HepG2 (cell line): ENCODE measurements around the gene PUS7. TPM values are rescaled to one million over a fixed set of nuclear protein-coding genes. Genes with fewer than 3 reads are reported as not detected.

Experiments
- ATAC-seq: fragments of 200-7000 bp; cut with Tn5 transposase; 3 replicates; pipeline ENCODE4 v1.9.1; 2020; ENCODE audit warnings: mild to moderate bottlenecking, moderate library complexity
- BruUV-seq: library from RNA; stranded (reverse); fragments of 400-500 nt; replicated peaks from 2 replicates; lab custom pipeline; 2021; lab: Mats Ljungman, UMichigan
- CTCF ChIA-PET: fragments of 300-600 bp; formaldehyde crosslinking; extraction: SDS; loops from one replicate; lab custom pipeline; 2021; ENCODE audit warnings: low total read pairs, inconsistent platforms, low intra/inter-chr PET ratio; lab: Yijun Ruan, JAX
- POLR2A ChIA-PET: fragments of 350-600 bp; sonication (Branson Sonifier 250); formaldehyde crosslinking; loops from one replicate; lab custom pipeline; 2020; ENCODE audit warnings: antibody characterized with exemption, inconsistent platforms; lab: Yijun Ruan, JAX
- DNase-seq: peaks from one replicate; pipeline ENCODE4 v3.0.0-alpha.2; 2015; ENCODE audit warnings: low spot score
- FAIRE-seq: peaks from 3 replicates; lab custom pipeline; 2011; peaks lifted over from hg19 to GRCh38; lab: Jason Lieb, UNC
- H2AFZ ChIP-seq: one replicate; pipeline ENCODE4 v1.6.1; 2011; ENCODE audit warnings: low read length, inconsistent platforms
- H3K27ac ChIP-seq: fragments of 300-600 bp; 3 replicates; pipeline ENCODE4 v1.8.0; 2011; ENCODE audit warnings: mixed run types, mild to moderate bottlenecking, mixed read lengths, low read length, inconsistent platforms; ENCODE audit not compliant: insufficient read depth; ENCODE audit errors: extremely low read length
- H3K27me3 ChIP-seq, 2 experiments: fragments of 200-600 bp in 1 of 2; 2 replicates in 1 of 2; 3 replicates in 1 of 2; pipeline versions ENCODE4 v1.6.0 to v1.8.0; 2011; ENCODE audit warnings: low read length in 2 of 2, mild to moderate bottlenecking in 2 of 2, moderate library complexity in 2 of 2, inconsistent platforms in 1 of 2; ENCODE audit not compliant: insufficient read depth in 2 of 2, control insufficient read depth in 1 of 2
- H3K36me3 ChIP-seq, 2 experiments: fragments of 200-600 bp in 1 of 2; replicated peaks in 1 of 2; 2 replicates in 1 of 2; 3 replicates in 1 of 2; pipeline versions ENCODE4 v1.5.1 to v1.8.0; 2011; ENCODE audit warnings: low read length in 2 of 2, inconsistent platforms in 1 of 2; ENCODE audit not compliant: insufficient read depth in 2 of 2, control insufficient read depth in 1 of 2
- H3K4me1 ChIP-seq: 2 replicates; pipeline ENCODE4 v1.5.1; 2012; ENCODE audit warnings: low read length, inconsistent platforms; ENCODE audit not compliant: insufficient read depth
- H3K4me2 ChIP-seq: 2 replicates; pipeline ENCODE4 v1.6.0; 2011; ENCODE audit warnings: low read depth, low read length, inconsistent platforms
- H3K4me3 ChIP-seq, 3 experiments: fragments of 200-600 bp in 1 of 3; sonication (generic), shearing (Covaris generic) in 1 of 3; replicated peaks in 1 of 3; 2 replicates each; pipeline ENCODE4 v1.5.1; 2011 to 2016; ENCODE audit warnings: low read length in 3 of 3, inconsistent platforms in 2 of 3, low read depth in 2 of 3, mild to moderate bottlenecking in 2 of 3, control low read depth in 1 of 3, mixed read lengths in 1 of 3; ENCODE audit not compliant: insufficient read depth in 1 of 3
- H3K79me2 ChIP-seq: one replicate; pipeline ENCODE4 v1.6.1; 2011; ENCODE audit warnings: low read length, inconsistent platforms; ENCODE audit not compliant: insufficient read depth
- H3K9ac ChIP-seq: 2 replicates; pipeline ENCODE4 v1.6.0; 2011; ENCODE audit warnings: mild to moderate bottlenecking, low read depth, low read length, inconsistent platforms; ENCODE audit not compliant: insufficient read depth
- H3K9me3 ChIP-seq: 2 replicates; pipeline ENCODE4 v1.5.1; 2012; ENCODE audit warnings: mild to moderate bottlenecking, low read length
- H4K20me1 ChIP-seq: 2 replicates; pipeline ENCODE4 v1.6.0; 2011; ENCODE audit warnings: inconsistent platforms, mild to moderate bottlenecking, low read length, moderate library complexity; ENCODE audit not compliant: insufficient read depth
- GPN1 ChIP-seq: sonication (generic); formaldehyde crosslinking; IDR thresholded peaks from 2 replicates; pipeline ENCODE4 v1.5.1; 2020; ENCODE audit warnings: missing genetic modification reagents, borderline replicate concordance
- GTF2F1 ChIP-seq: fragments of 150-350 bp; IDR thresholded peaks from 2 replicates; pipeline ENCODE4 v1.6.1; 2014; ENCODE audit warnings: low read length
- KMT2B ChIP-seq: IDR thresholded peaks from 2 replicates; pipeline ENCODE4 v1.6.1; 2016; ENCODE audit warnings: missing genetic modification reagents, missing compliant biosample characterization
- MED1 ChIP-seq: sonication (generic); formaldehyde crosslinking; IDR thresholded peaks from 2 replicates; pipeline ENCODE4 v1.4.0; 2020; ENCODE audit warnings: missing genetic modification reagents
- MLLT10 ChIP-seq: sonication (generic); formaldehyde crosslinking; IDR thresholded peaks from 2 replicates; pipeline ENCODE4 v1.4.0; 2020; ENCODE audit warnings: missing genetic modification reagents
- SP4 ChIP-seq: sonication (generic); formaldehyde crosslinking; IDR thresholded peaks from 2 replicates; pipeline ENCODE4 v1.8.1; 2023; ENCODE audit warnings: mild to moderate bottlenecking, missing genetic modification reagents
- SRY ChIP-seq: sonication (generic); formaldehyde crosslinking; IDR thresholded peaks from 2 replicates; pipeline ENCODE4 v1.8.0; 2022; ENCODE audit warnings: mild to moderate bottlenecking, missing genetic modification reagents
- ZFY ChIP-seq: sonication (generic); formaldehyde crosslinking; IDR thresholded peaks from 2 replicates; pipeline ENCODE4 v1.4.0; 2020; ENCODE audit warnings: missing genetic modification reagents
- ZFYVE20 ChIP-seq: sonication (generic); formaldehyde crosslinking; IDR thresholded peaks from 2 replicates; pipeline ENCODE4 v1.8.0; 2023; ENCODE audit warnings: low read depth, mild to moderate bottlenecking, moderate library complexity, missing genetic modification reagents, borderline replicate concordance
- ZNF101 ChIP-seq: sonication (generic); formaldehyde crosslinking; IDR thresholded peaks from 2 replicates; pipeline ENCODE4 v1.4.0; 2020; ENCODE audit warnings: mild to moderate bottlenecking, low read depth, missing genetic modification reagents, borderline replicate concordance
- ZNF20 ChIP-seq: sonication (generic); formaldehyde crosslinking; IDR thresholded peaks from 2 replicates; pipeline ENCODE4 v1.4.0; 2020; ENCODE audit warnings: mild to moderate bottlenecking, moderate library complexity, missing genetic modification reagents
- ZNF468 ChIP-seq: sonication (generic); formaldehyde crosslinking; IDR thresholded peaks from 2 replicates; pipeline ENCODE4 v1.8.0; 2022; ENCODE audit warnings: mild to moderate bottlenecking, moderate library complexity, missing genetic modification reagents
- ZNF567 ChIP-seq: sonication (generic); formaldehyde crosslinking; IDR thresholded peaks from 2 replicates; pipeline ENCODE4 v1.8.1; 2023; ENCODE audit warnings: mild to moderate bottlenecking, missing genetic modification reagents, borderline replicate concordance
- ZNF598 ChIP-seq: sonication (generic); formaldehyde crosslinking; IDR thresholded peaks from 2 replicates; pipeline ENCODE4 v1.5.1; 2020; ENCODE audit warnings: mild to moderate bottlenecking, missing genetic modification reagents, borderline replicate concordance
- WGBS: methylation state at CpG from one replicate; pipeline ENCODE4 v1.1.6; 2017; ENCODE audit warnings: low lambda C conversion rate; 5-methylcytosine and 5-hydroxymethylcytosine counted together
- in situ Hi-C: cut with HindIII; loops from 2 replicates; pipeline ENCODE4 v1.10.0; 2017; ENCODE audit warnings: low pct_unique_long_range_greater_than_20kb; ENCODE audit not compliant: extremely low pct_ligation_motif_present
- intact Hi-C: fragments of 100-400 bp; cut with micrococcal nuclease; formaldehyde crosslinking; loops from one replicate; pipeline ENCODE4 v1.10.0; 2022; ENCODE audit not compliant: unreplicated experiment
- polyA plus RNA-seq, 8 experiments: library from polyadenylated mRNA; depleted of rRNA in 3 of 8; stranded (reverse) in 7 of 8; unstranded in 1 of 8; fragments of >200 nt; fragmentation: Illumina TruSeq in 4 of 8; extraction: Trizol in 4 of 8; gene quantifications; 2 replicates each; pipeline versions ENCODE4 v1.2.1 to v1.2.3, GENCODE V29; 2011 to 2016; ENCODE audit warnings: low read depth in 4 of 8, missing spikeins in 1 of 8, mixed read lengths in 1 of 8; ENCODE audit not compliant: insufficient read depth in 1 of 8
- total RNA-seq, 5 experiments: library from RNA; depleted of rRNA; stranded (reverse); fragments of >200 nt; fragmentation: Illumina TruSeq; extraction: Trizol; gene quantifications; 2 replicates each; pipeline ENCODE4 v1.2.3, GENCODE V29; 2016; ENCODE audit warnings: low read depth in 1 of 5
- TF ChIP-seq, protein P1 (sequence below): sonication (generic); formaldehyde crosslinking; IDR thresholded peaks from 2 replicates; pipeline ENCODE4 v1.5.1; 2020; ENCODE audit warnings: mild to moderate bottlenecking, missing genetic modification reagents, borderline replicate concordance
- TF ChIP-seq, protein P2 (sequence below): sonication (generic); formaldehyde crosslinking; IDR thresholded peaks from 2 replicates; pipeline ENCODE4 v1.5.0; 2020; ENCODE audit warnings: mild to moderate bottlenecking, missing genetic modification reagents, borderline replicate concordance
- TF ChIP-seq, protein P3 (sequence below): sonication (generic); formaldehyde crosslinking; IDR thresholded peaks from 2 replicates; pipeline ENCODE4 v1.4.0; 2020; ENCODE audit warnings: mild to moderate bottlenecking, missing genetic modification reagents

The PUS7 gene
- total and polyA plus RNA-seq, 2 of the 13 experiments (the other 11 are each of a cell fraction or from before 2014, with no cell fraction given) = 14.4 to 41.2 TPM

DNA sequence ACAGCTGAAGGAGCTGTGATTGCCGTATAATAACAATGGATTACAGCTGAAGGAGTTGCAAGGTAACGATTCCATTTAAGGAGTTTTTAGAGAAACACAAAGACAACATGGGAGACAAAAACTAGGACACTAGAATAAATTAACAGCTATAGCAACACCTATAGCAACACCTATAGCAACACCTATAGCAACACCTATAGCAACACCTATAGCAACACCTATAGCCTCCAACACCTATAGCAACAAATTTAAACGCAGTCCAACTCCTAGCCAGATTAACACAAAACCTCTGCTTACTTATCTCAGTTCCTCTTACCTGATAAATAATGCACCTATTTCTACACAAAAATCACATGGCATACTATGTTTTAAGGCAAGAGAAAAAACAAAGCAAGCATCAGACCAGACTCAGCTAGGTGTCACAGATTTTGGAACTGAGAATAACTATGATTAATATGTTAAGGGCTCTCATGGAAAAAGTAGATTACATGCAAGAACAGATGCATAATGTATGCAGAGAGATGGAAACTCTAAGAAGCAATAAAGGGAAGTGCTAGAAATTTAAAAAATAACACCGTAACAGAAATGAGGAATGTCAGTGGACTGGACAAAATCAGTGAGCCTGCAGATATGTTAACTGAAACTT lies 77.6 kb downstream of the PUS7 start:
- no peak overlapping the region for H3K4me3 ChIP-seq
- in situ Hi-C loops = no loop called here
- H2AFZ ChIP-seq = no peak overlapping the region
- no peaks in the 10 kb centered on the region for H3K27me3 ChIP-seq
- intact Hi-C loops = no loop called here
- 79% methylated on average over 4 of the region's 4 CpGs for WGBS
- ChIA-PET CTCF (no interaction called here), POLR2A (no interaction called here)
- no peaks in the 10 kb centered on the region for H3K9me3 ChIP-seq
- H3K9ac ChIP-seq = no peak overlapping the region
- no peaks in the 10 kb centered on the region for H3K36me3 ChIP-seq
- no peak overlapping the region for H3K27ac ChIP-seq
- ATAC-seq = no peak
- no peak overlapping the region for H3K4me2 ChIP-seq
- no TSS peak for BruUV-seq
- no peak for DNase-seq
- peaks cover 1% of the 10 kb centered on the region; the same call in 1 of the 2 replicates for H3K4me1 ChIP-seq
- no peaks in the 10 kb centered on the region for H3K79me2 ChIP-seq
- H4K20me1 ChIP-seq = no peaks in the 10 kb centered on the region
- FAIRE-seq = no peak
- TF ChIP-seq ZNF468 (CRISPR knock-in tag) = no peak
- no peak for TF ChIP-seq SP4 (CRISPR knock-in tag)
- TF ChIP-seq, protein P1, sequence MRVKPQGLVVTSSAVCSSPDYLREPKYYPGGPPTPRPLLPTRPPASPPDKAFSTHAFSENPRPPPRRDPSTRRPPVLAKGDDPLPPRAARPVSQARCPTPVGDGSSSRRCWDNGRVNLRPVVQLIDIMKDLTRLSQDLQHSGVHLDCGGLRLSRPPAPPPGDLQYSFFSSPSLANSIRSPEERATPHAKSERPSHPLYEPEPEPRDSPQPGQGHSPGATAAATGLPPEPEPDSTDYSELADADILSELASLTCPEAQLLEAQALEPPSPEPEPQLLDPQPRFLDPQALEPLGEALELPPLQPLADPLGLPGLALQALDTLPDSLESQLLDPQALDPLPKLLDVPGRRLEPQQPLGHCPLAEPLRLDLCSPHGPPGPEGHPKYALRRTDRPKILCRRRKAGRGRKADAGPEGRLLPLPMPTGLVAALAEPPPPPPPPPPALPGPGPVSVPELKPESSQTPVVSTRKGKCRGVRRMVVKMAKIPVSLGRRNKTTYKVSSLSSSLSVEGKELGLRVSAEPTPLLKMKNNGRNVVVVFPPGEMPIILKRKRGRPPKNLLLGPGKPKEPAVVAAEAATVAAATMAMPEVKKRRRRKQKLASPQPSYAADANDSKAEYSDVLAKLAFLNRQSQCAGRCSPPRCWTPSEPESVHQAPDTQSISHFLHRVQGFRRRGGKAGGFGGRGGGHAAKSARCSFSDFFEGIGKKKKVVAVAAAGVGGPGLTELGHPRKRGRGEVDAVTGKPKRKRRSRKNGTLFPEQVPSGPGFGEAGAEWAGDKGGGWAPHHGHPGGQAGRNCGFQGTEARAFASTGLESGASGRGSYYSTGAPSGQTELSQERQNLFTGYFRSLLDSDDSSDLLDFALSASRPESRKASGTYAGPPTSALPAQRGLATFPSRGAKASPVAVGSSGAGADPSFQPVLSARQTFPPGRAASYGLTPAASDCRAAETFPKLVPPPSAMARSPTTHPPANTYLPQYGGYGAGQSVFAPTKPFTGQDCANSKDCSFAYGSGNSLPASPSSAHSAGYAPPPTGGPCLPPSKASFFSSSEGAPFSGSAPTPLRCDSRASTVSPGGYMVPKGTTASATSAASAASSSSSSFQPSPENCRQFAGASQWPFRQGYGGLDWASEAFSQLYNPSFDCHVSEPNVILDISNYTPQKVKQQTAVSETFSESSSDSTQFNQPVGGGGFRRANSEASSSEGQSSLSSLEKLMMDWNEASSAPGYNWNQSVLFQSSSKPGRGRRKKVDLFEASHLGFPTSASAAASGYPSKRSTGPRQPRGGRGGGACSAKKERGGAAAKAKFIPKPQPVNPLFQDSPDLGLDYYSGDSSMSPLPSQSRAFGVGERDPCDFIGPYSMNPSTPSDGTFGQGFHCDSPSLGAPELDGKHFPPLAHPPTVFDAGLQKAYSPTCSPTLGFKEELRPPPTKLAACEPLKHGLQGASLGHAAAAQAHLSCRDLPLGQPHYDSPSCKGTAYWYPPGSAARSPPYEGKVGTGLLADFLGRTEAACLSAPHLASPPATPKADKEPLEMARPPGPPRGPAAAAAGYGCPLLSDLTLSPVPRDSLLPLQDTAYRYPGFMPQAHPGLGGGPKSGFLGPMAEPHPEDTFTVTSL (CRISPR knock-in tag) = no peak
- no peak for TF ChIP-seq ZNF20 (CRISPR knock-in tag)
- no peak for TF ChIP-seq GPN1 (CRISPR knock-in tag)
- TF ChIP-seq ZNF567 (CRISPR knock-in tag) = no peak
- no peak for TF ChIP-seq ZFY
- TF ChIP-seq MED1 (CRISPR knock-in tag) = no peak
- no peak for TF ChIP-seq ZFYVE20 (CRISPR knock-in tag)
- TF ChIP-seq, protein P2, sequence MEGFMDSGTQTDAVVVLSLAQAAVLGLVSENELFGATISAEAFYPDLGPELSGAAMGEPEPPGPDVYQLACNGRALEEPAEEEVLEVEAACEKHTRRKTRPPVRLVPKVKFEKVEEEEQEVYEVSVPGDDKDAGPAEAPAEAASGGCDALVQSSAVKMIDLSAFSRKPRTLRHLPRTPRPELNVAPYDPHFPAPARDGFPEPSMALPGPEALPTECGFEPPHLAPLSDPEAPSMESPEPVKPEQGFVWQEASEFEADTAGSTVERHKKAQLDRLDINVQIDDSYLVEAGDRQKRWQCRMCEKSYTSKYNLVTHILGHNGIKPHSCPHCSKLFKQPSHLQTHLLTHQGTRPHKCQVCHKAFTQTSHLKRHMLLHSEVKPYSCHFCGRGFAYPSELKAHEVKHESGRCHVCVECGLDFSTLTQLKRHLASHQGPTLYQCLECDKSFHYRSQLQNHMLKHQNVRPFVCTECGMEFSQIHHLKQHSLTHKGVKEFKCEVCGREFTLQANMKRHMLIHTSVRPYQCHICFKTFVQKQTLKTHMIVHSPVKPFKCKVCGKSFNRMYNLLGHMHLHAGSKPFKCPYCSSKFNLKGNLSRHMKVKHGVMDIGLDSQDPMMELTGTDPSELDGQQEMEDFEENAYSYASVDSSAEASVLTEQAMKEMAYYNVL (CRISPR knock-in tag) = no peak
- TF ChIP-seq GTF2F1 = no peak
- TF ChIP-seq ZNF101 (CRISPR knock-in tag) = no peak
- TF ChIP-seq, protein P3, sequence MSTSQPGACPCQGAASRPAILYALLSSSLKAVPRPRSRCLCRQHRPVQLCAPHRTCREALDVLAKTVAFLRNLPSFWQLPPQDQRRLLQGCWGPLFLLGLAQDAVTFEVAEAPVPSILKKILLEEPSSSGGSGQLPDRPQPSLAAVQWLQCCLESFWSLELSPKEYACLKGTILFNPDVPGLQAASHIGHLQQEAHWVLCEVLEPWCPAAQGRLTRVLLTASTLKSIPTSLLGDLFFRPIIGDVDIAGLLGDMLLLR (CRISPR knock-in tag) = no peak
- no peak for TF ChIP-seq SRY (CRISPR knock-in tag)
- no peak for TF ChIP-seq MLLT10
- TF ChIP-seq KMT2B (CRISPR knock-in tag) = no peak
- TF ChIP-seq ZNF598 (CRISPR knock-in tag) = no peak
